Natural killer cell (primary cell): ENCODE measurements around the gene ARHGAP26. TPM values are rescaled to one million over a fixed set of nuclear protein-coding genes. Genes with fewer than 3 reads are reported as not detected.
A peak's percentile ranks its signal among the peaks of the same experiment; 100 is the strongest.

Source experiments
- ATAC-seq, 3 donors: fragments of 150-1000 bp in 2 of 3; fragments of 200-7000 bp in 1 of 3; cut with Tn5 transposase; 1 replicate in 1 of 3; 2 replicates in 2 of 3; pipeline ENCODE4 v1.10.0; 2021; ENCODE audit warnings: mild to moderate bottlenecking in 2 of 3, moderate library complexity in 2 of 3
- DNase-seq, 2 donors: peaks; one replicate each; pipeline versions ENCODE4 v3.0.0 to v3.0.0-alpha.2; 2013 to 2021; ENCODE audit warnings: mixed read lengths in 1 of 2
- H3K27ac ChIP-seq: one replicate; pipeline ENCODE4 v1.5.1; 2013; ENCODE audit warnings: mild to moderate bottlenecking, low read length
- H3K27me3 ChIP-seq: one replicate; pipeline ENCODE4 v1.6.1; 2013; ENCODE audit warnings: low read length; ENCODE audit not compliant: control insufficient read depth, insufficient read depth
- H3K36me3 ChIP-seq: one replicate; pipeline ENCODE4 v1.6.1; 2013; ENCODE audit warnings: low read length; ENCODE audit not compliant: control insufficient read depth, insufficient read depth
- H3K4me1 ChIP-seq: one replicate; pipeline ENCODE4 v1.6.1; 2013; ENCODE audit warnings: low read length; ENCODE audit not compliant: control insufficient read depth, insufficient read depth
- H3K4me3 ChIP-seq: one replicate; pipeline ENCODE4 v1.5.1; 2013; ENCODE audit warnings: low read length
- H3K9me3 ChIP-seq: one replicate; pipeline ENCODE4 v1.6.1; 2013; ENCODE audit warnings: low read length; ENCODE audit not compliant: control insufficient read depth, insufficient read depth
- H3K27ac Mint-ChIP-seq, 2 donors: one replicate each; pipeline ENCODE4 v1.8.0; 2022; ENCODE audit warnings: mild to moderate bottlenecking in 2 of 2, mixed read lengths in 2 of 2, moderate library complexity in 1 of 2
- H3K27me3 Mint-ChIP-seq, 2 donors: one replicate each; pipeline ENCODE4 v1.8.0; 2022; ENCODE audit warnings: low read depth in 2 of 2, mixed read lengths in 2 of 2
- H3K36me3 Mint-ChIP-seq: one replicate; pipeline ENCODE4 v1.8.0; 2022; ENCODE audit warnings: mixed read lengths
- H3K4me1 Mint-ChIP-seq, 2 donors: one replicate each; pipeline ENCODE4 v1.8.0; 2022; ENCODE audit warnings: mixed read lengths in 2 of 2
- H3K4me3 Mint-ChIP-seq: one replicate; pipeline ENCODE4 v1.8.0; 2022; ENCODE audit warnings: mild to moderate bottlenecking, moderate library complexity, mixed read lengths
- H3K9me3 Mint-ChIP-seq, 2 donors: one replicate each; pipeline ENCODE4 v1.8.0; 2022; ENCODE audit warnings: mixed read lengths in 2 of 2
- CTCF ChIP-seq: fragments of 200-600 bp; IDR thresholded peaks from one replicate; pipeline ENCODE4 v1.8.0; 2022; ENCODE audit warnings: antibody characterized with exemption
- WGBS: methylation state at CpG from one replicate; pipeline ENCODE4 v1.1.7; 2013; ENCODE audit warnings: missing lambda C conversion rate; ENCODE audit not compliant: insufficient coverage; 5-methylcytosine and 5-hydroxymethylcytosine counted together
- intact Hi-C: fragments of 100-400 bp; cut with micrococcal nuclease; formaldehyde crosslinking; loops from one replicate; pipeline ENCODE4 v1.14.2; 2022
- total RNA-seq, 4 donors: library from RNA; stranded (reverse); fragments of 120-200 nt in 1 of 4; gene quantifications; one replicate each; pipeline versions ENCODE4 v1.2.3 to v1.2.4, GENCODE V29; 2013 to 2022

ARHGAP26 gene
- total RNA-seq, 3 donors from 2014 or later (not counting 1 experiment from before 2014, with no cell fraction given), result 153 to 159 (median 158) TPM

- intact Hi-C loops, result no loop called here
- H3K36me3 ChIP-seq, result no peaks in the 10 kb centered on the region
- H3K4me3 ChIP-seq, result no peak overlapping the region
- H3K9me3 ChIP-seq, result no peaks in the 10 kb centered on the region
- DNase-seq (no peak), ATAC-seq (no peak)
- peaks cover 84 to 85% of the 10 kb centered on the region in 2 donors for H3K4me1 Mint-ChIP-seq
- H3K36me3 Mint-ChIP-seq, result no peaks in the 10 kb centered on the region
- no peaks in the 10 kb centered on the region for H3K27me3 Mint-ChIP-seq
- WGBS, result 92% methylated on average over 4 of the region's 6 CpGs
- H3K9me3 Mint-ChIP-seq, result no peaks in the 10 kb centered on the region
- H3K27ac ChIP-seq, result no peak overlapping the region
- no peak for TF ChIP-seq CTCF
- no peaks in the 10 kb centered on the region for H3K27me3 ChIP-seq
- peak overlapping the region; percentile 1 for H3K4me3 Mint-ChIP-seq
- peak overlapping the region in 1 of 2 donors; percentile 19 for H3K27ac Mint-ChIP-seq
- peaks cover 40% of the 10 kb centered on the region for H3K4me1 ChIP-seq
Measured at GRCh38 chr5:142842994-142843905, 73.1 kb downstream of the ARHGAP26 start.

DNA sequence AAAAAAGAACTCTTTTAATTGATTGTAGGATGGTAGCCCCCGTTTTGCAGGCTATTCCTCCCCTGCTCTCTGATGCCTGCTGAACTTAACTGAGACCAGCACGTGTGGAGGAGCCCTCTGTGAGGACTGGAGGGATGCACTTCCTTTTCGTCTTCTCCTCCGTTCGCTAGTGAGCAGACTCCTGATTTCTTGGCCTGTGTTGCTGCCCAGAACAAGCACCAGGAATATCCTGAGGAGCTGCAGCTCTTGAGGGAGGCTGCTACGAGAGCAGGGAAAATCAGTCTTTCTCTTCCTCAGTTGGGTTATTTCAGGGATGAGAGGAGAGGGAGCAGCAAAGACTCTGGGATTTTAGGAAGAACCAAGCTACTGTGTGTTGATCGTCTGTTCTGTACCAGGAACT, 74.7 kb downstream of the ARHGAP26 start:
- 78% methylated on average over 7 of the region's 7 CpGs for WGBS
- peak overlapping the region; percentile 68 to 90 for H3K27ac Mint-ChIP-seq
- H3K27ac ChIP-seq, result peak overlapping the region; percentile 33
- no peaks in the 10 kb centered on the region for H3K27me3 ChIP-seq
- ATAC-seq, result no peak
- H3K36me3 Mint-ChIP-seq, result no peaks in the 10 kb centered on the region
- no peak overlapping the region for H3K4me3 ChIP-seq
- H3K4me3 Mint-ChIP-seq, result peak overlapping the region; percentile 73
- H3K36me3 ChIP-seq, result no peaks in the 10 kb centered on the region
- H3K9me3 ChIP-seq, result no peaks in the 10 kb centered on the region
- H3K9me3 Mint-ChIP-seq, result no peaks in the 10 kb centered on the region
- intact Hi-C loops, result loop anchor here (5.0 kb wide), 1 partner anchor 73 kb away; the partner anchor contains the start of gene ARHGAP26
- peaks cover 53% of the 10 kb centered on the region for H3K4me1 ChIP-seq
- no peaks in the 10 kb centered on the region for H3K27me3 Mint-ChIP-seq
- no peak for TF ChIP-seq CTCF
- no peak for DNase-seq
- H3K4me1 Mint-ChIP-seq, result peaks cover 95 to 96% of the 10 kb centered on the region in 2 donors

GRCh38 chr5:142845402-142845921, 75.3 kb downstream of the ARHGAP26 start:
- Mint-ChIP-seq H3K27ac (peak overlapping the region; percentile 68 to 90), H3K4me3 (peak overlapping the region; percentile 73), H3K36me3 (no peaks in the 10 kb centered on the region), H3K27me3 (no peaks in the 10 kb centered on the region), H3K9me3 (no peaks in the 10 kb centered on the region), H3K4me1 (peaks cover 96% of the 10 kb centered on the region in 2 donors)
- H3K27me3 ChIP-seq, result no peaks in the 10 kb centered on the region
- intact Hi-C loops, result loop anchor here (5.0 kb wide), 1 partner anchor 73 kb away; the partner anchor contains the start of gene ARHGAP26
- ATAC-seq (peak; percentile 54 to 75 (median 68)), DNase-seq (peak in 1 of 2 donors; percentile 49)
- no peaks in the 10 kb centered on the region for H3K9me3 ChIP-seq
- no peak for TF ChIP-seq CTCF
- no peak overlapping the region for H3K4me3 ChIP-seq
- H3K27ac ChIP-seq, result peak overlapping the region; percentile 33
- H3K36me3 ChIP-seq, result no peaks in the 10 kb centered on the region
- H3K4me1 ChIP-seq, result peaks cover 55% of the 10 kb centered on the region
- 9% methylated on average over 4 of the region's 4 CpGs for WGBS
